GM12872 (cell line): ENCODE measurements around the gene IL22.

ENCODE experiments used
- TF ChIP-seq, protein P1 (sequence below): IDR thresholded peaks from 3 replicates; pipeline ENCODE4 v1.5.1; 2011; ENCODE audit warnings: low read depth, mild to moderate bottlenecking, low read length, moderate library complexity; ENCODE audit not compliant: insufficient read depth

IL22 gene

GRCh38 chr12:68246350-68246749, 7.1 kb downstream of the IL22 start:
- TF ChIP-seq, protein P1, sequence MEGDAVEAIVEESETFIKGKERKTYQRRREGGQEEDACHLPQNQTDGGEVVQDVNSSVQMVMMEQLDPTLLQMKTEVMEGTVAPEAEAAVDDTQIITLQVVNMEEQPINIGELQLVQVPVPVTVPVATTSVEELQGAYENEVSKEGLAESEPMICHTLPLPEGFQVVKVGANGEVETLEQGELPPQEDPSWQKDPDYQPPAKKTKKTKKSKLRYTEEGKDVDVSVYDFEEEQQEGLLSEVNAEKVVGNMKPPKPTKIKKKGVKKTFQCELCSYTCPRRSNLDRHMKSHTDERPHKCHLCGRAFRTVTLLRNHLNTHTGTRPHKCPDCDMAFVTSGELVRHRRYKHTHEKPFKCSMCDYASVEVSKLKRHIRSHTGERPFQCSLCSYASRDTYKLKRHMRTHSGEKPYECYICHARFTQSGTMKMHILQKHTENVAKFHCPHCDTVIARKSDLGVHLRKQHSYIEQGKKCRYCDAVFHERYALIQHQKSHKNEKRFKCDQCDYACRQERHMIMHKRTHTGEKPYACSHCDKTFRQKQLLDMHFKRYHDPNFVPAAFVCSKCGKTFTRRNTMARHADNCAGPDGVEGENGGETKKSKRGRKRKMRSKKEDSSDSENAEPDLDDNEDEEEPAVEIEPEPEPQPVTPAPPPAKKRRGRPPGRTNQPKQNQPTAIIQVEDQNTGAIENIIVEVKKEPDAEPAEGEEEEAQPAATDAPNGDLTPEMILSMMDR: no peak

DNA sequence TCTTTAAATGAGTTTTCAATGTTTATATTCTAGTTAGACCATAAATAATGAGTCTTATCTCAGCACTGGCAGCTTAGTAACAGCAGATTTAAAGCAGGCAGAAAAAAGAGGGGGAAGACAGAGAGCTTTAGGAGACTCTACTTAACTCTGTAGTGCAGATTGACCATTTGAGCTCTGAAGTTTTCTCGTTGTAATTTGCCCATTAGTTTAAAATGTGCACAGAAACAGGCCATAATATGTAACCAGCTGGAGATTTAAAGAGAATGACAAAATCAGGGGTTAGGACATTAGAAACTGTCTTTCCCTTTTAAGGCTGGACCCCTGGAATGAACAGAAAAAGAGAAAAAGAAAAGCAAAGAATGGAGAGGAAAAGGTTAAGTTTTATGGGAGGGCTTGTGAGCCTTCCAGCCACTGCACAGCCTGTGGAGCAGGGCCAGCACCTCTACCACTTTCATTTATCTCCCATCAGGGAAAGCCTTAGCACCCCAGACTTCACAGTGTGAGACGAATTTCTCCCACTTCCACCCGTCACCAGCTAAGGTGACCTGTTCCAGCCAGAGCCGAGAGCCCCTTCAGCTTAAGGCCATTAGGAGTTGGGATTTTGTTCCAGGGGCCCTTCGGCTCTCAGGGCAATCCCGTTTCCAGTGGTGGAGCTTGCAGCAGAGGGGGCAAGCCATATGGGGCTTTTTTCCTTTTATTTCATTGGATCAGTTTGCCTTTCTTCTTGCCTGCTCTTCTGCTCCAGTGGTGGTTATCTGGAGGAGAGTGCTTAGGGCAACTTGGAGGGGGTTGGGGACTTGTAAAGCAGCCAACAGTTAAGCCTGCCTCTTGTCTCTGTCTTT, 8.0 kb downstream of the IL22 start:
- TF ChIP-seq, protein P1: no peak

- TF ChIP-seq, protein P1: no peak
Observed at GRCh38 chr12:68242777-68243176, 10.6 kb downstream of the IL22 start.

- TF ChIP-seq, protein P1: no peak
Observed at GRCh38 chr12:68240975-68241374, 12.4 kb downstream of the IL22 start.

DNA sequence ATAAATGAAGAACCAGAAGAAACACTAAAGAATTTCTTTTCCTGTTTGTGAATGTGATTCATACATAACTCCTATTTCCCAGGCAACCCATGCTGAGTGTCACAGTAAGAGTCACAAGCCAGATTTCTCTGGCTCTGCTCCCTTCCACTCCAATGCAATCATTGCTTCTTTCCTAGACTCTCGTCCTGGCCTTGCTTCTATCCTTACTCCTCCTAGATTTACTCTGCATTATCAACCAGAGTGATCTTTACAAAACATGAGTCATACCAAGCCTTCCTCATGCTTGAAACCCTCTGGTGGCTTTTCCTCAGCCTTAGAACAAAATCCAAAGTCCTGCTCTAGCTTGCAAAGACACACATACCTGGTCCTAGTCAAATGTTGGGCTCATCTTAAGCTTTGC, 13.3 kb downstream of the IL22 start:
- TF ChIP-seq, protein P1: no peak

GRCh38 chr12:68239309-68239982, 14.0 kb downstream of the IL22 start:
- TF ChIP-seq, protein P1: no peak

GRCh38 chr12:68237619-68238018, 15.8 kb downstream of the IL22 start:
- TF ChIP-seq, protein P1: no peak
